Fibroblast of the aortic adventitia (primary cell): ENCODE data around the gene GAB1. TPM values are rescaled to one million over a fixed set of nuclear protein-coding genes. Genes with fewer than 3 reads are reported as not detected.

ENCODE experiments used
- DNase-seq: peaks from one replicate; pipeline ENCODE4 v3.0.0-alpha.2; 2010; ENCODE audit warnings: low read depth
- H3K4me3 ChIP-seq: 2 replicates; pipeline ENCODE4 v1.5.1; 2011; ENCODE audit warnings: low read depth, mild to moderate bottlenecking, control low read depth, low read length, moderate library complexity
- CTCF ChIP-seq: IDR thresholded peaks from 2 replicates; pipeline ENCODE4 v1.5.1; 2011; ENCODE audit warnings: mild to moderate bottlenecking, low read length, control low read depth, inconsistent platforms; ENCODE audit not compliant: insufficient read depth
- total RNA-seq: library from RNA; depleted of rRNA; stranded (reverse); fragments of >200 nt; gene quantifications from 2 replicates; pipeline ENCODE4 v1.2.3, GENCODE V29; 2012; ENCODE audit warnings: low replicate concordance

Gene GAB1
- total RNA-seq, 1 donor: 22.8 TPM

DNA sequence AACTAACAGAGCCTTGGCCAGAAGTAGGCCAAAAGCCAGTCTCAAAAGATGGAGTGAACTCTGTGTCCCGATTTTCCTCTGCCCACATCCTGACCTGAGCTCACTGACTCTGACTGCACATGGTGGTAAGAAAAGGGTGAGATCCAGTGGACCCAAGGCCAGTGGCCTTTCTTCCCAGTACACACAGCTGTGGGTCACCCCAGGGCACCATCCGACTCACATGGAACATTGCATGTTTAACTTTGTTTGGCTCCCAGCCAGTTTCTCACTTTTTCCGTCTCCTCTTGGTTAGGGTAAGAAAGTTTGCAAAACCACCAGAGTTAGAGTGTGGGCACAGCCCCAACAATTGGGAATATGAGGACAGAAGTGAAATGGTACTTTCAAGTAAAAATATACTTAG lies 69.8 kb downstream of the GAB1 start:
- peak; percentile 74 for DNase-seq
- H3K4me3 ChIP-seq: no peak overlapping the region
- no peak for TF ChIP-seq CTCF

GRCh38 chr4:143407474-143407873 lies 70.8 kb downstream of the GAB1 start:
- TF ChIP-seq CTCF: no peak
- H3K4me3 ChIP-seq: no peak overlapping the region
- no peak for DNase-seq

DNA sequence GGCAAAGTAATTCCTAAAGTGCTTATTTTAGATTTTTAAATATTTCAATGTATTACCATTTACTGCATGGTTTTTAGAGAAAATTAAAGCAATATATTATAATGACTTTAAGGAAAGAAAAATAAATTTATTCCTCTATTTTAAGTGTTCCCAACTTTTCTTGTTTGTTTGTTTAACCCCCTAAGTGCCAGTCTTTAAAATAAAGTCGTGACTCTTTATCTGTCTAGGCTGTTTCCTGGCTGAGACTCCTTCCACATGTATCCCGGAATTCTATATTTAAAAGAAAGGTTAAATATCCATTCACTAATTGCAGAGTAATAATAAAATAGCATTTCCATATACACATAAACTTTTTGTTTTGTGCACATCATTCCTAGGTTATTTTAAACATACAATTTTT lies 71.2 kb downstream of the GAB1 start:
- TF ChIP-seq CTCF: no peak
- no peak for DNase-seq
- no peak overlapping the region for H3K4me3 ChIP-seq

GRCh38 chr4:143410015-143410414 lies 73.3 kb downstream of the GAB1 start:
- no peak for DNase-seq
- TF ChIP-seq CTCF: no peak
- H3K4me3 ChIP-seq: no peak overlapping the region

DNA sequence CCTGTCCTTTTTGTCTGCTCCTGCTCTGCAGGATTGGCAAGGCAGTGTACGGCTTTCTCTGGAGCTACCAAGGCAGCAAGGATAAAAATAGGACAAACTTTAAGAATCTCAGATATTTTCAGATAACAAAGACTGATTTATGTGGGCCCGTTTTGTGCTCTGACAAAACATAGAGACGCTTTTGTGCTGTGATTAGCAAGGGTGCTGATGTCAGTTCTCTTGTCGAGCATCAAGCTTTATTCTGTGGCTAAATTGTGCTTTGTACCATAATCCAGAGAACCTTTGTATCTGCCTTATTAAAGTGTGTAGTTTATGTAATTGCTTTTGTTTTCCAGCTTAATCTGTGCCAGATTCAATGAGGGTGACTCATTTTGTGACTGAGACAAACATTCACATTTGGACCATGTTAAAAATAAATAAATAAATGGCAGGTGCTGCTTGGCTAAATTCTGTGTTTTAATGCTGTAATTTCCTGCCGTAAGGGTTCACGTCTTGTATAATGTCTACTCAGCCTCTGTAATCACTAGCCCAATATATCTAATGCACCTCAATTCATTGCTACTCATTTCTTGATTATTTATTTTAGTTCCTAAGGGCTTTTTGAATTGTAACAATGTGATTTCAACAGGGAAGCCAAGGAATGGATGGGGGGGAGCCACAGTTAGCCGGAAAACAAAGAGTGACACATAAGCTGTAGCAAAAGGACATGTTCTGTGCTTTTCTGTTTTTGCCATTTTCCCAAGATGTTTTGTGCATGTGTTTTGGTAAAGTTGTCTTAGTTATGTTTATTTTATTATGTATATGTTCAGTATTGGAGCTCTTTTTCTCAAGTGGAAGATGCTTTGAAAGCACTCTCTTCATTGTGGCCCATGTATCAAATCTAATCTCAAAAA lies 75.1 kb downstream of the GAB1 start:
- peak; percentile 49 for DNase-seq
- TF ChIP-seq CTCF: no peak

DNA sequence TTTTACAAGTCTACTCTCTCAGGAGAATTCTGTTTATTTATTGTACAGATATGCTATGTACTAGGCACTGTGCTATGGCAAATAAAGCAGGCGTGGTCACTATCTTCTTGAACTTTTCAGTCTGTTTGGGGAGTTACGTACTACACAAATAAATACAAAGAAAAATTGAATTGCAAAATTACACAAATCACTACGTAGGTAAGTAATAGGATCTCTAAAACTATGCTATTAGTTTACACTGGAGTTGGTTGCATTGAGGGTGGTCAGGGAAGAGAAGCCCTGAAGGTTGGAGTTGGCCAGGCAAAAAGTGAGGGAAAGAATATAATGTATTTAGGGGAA lies 75.7 kb downstream of the GAB1 start:
- DNase-seq: no peak
- TF ChIP-seq CTCF: no peak
- H3K4me3 ChIP-seq: no peak overlapping the region

More for the DNA sequence above, 75.1 kb downstream of the GAB1 start:
- H3K4me3 ChIP-seq: no peak overlapping the region
